Measurements from ENCODE around the gene BCL2. TPM values are rescaled to one million over a fixed set of nuclear protein-coding genes. Genes with fewer than 3 reads are reported as not detected.

BCL2 gene
- total RNA-seq, 1 donor from 2014 or later = 9.3 TPM

- Mint-ChIP-seq H3K27me3 (ENCODE audit: low read depth) (peaks cover 2% of the 10 kb centered on the region), H3K9me3 (no peaks in the 10 kb centered on the region), H3K4me3 (no peak overlapping the region), H3K4me1 (peaks cover 48% of the 10 kb centered on the region), H3K36me3 (no peaks in the 10 kb centered on the region), H3K27ac (no peak overlapping the region)
- TF ChIP-seq CTCF (IDR thresholded peaks at IDR 0.05; ENCODE audit: unreplicated experiment) = no peak
- no peak for DNase-seq (ENCODE audit: low spot score in 2 of 2, unreplicated experiment in 2 of 2)
Observed at GRCh38 chr18:63183952-63184770, 135.4 kb downstream of the BCL2 start.

GRCh38 chr18:63183378-63183777 lies 136.2 kb downstream of the BCL2 start:
- H3K36me3 Mint-ChIP-seq = no peaks in the 10 kb centered on the region
- peaks cover 2% of the 10 kb centered on the region for H3K27me3 Mint-ChIP-seq (ENCODE audit: low read depth)
- no peak for TF ChIP-seq CTCF (IDR thresholded peaks at IDR 0.05; ENCODE audit: unreplicated experiment)
- no peak overlapping the region for H3K4me3 Mint-ChIP-seq
- H3K27ac Mint-ChIP-seq = no peak overlapping the region
- peaks cover 49% of the 10 kb centered on the region for H3K4me1 Mint-ChIP-seq
- H3K9me3 Mint-ChIP-seq = no peaks in the 10 kb centered on the region
- no peak for DNase-seq (ENCODE audit: low spot score in 2 of 2, unreplicated experiment in 2 of 2)

GRCh38 chr18:63182861-63183260 lies 136.7 kb downstream of the BCL2 start:
- no peak for TF ChIP-seq CTCF (IDR thresholded peaks at IDR 0.05; ENCODE audit: unreplicated experiment)
- peaks cover 50% of the 10 kb centered on the region for H3K4me1 Mint-ChIP-seq
- peaks cover 2% of the 10 kb centered on the region for H3K27me3 Mint-ChIP-seq (ENCODE audit: low read depth)
- H3K27ac Mint-ChIP-seq = no peak overlapping the region
- no peak overlapping the region for H3K4me3 Mint-ChIP-seq
- DNase-seq (ENCODE audit: low spot score in 2 of 2, unreplicated experiment in 2 of 2) = no peak
- no peaks in the 10 kb centered on the region for H3K9me3 Mint-ChIP-seq
- no peaks in the 10 kb centered on the region for H3K36me3 Mint-ChIP-seq

GRCh38 chr18:63182310-63182772 lies 137.2 kb downstream of the BCL2 start:
- peaks cover 50% of the 10 kb centered on the region for H3K4me1 Mint-ChIP-seq
- no peak for DNase-seq (ENCODE audit: low spot score in 2 of 2, unreplicated experiment in 2 of 2)
- H3K27ac Mint-ChIP-seq = no peak overlapping the region
- no peaks in the 10 kb centered on the region for H3K9me3 Mint-ChIP-seq
- H3K27me3 Mint-ChIP-seq (ENCODE audit: low read depth) = peaks cover 2% of the 10 kb centered on the region
- TF ChIP-seq CTCF (IDR thresholded peaks at IDR 0.05; ENCODE audit: unreplicated experiment) = no peak
- no peak overlapping the region for H3K4me3 Mint-ChIP-seq
- H3K36me3 Mint-ChIP-seq = no peaks in the 10 kb centered on the region

- no peak overlapping the region for H3K27ac Mint-ChIP-seq
- DNase-seq (ENCODE audit: low spot score in 2 of 2, unreplicated experiment in 2 of 2) = no peak
- H3K9me3 Mint-ChIP-seq = no peaks in the 10 kb centered on the region
Observed at GRCh38 chr18:63181706-63182309, 137.8 kb downstream of the BCL2 start.

More at GRCh38 chr18:63181706-63182309, 137.8 kb downstream of the BCL2 start:
- TF ChIP-seq CTCF (IDR thresholded peaks at IDR 0.05; ENCODE audit: unreplicated experiment) = no peak
- peaks cover 2% of the 10 kb centered on the region for H3K27me3 Mint-ChIP-seq (ENCODE audit: low read depth)
- peaks cover 45% of the 10 kb centered on the region for H3K4me1 Mint-ChIP-seq
- no peaks in the 10 kb centered on the region for H3K36me3 Mint-ChIP-seq
- no peak overlapping the region for H3K4me3 Mint-ChIP-seq

All from mesothelial cell of epicardium (in vitro differentiated cells).